Right lobe of liver (tissue), 4 donors: ENCODE measurements around the gene ABL1.

Experiments used
- CTCF ChIP-seq, 4 donors: fragments of 200-600 bp in 3 of 4; fragments of 450-650 bp in 1 of 4; IDR thresholded peaks; one replicate each; pipeline versions ENCODE4 v1.5.1 to v1.8.0; 2016 to 2022; ENCODE audit warnings: antibody characterized with exemption in 4 of 4, mild to moderate bottlenecking in 2 of 4
- POLR2A ChIP-seq: fragments of 450-650 bp; IDR thresholded peaks from one replicate; pipeline ENCODE4 v1.6.1; 2017; ENCODE audit warnings: antibody characterized with exemption, mild to moderate bottlenecking
- donor health status: DM: no; HTN: no; CAD: no.
- donor health status: DM: no; HTN: no; CAD: no.
- donor health status: DM: no; HTN: yes; CAD: no.

- TF ChIP-seq CTCF (IDR thresholded peaks at IDR 0.05): no peak
- TF ChIP-seq POLR2A: no peak
These were observed 38.0 kb downstream of the ABL1 start for GRCh38 chr9:130872912-130873503.
